K562 (cell line): ENCODE results near the gene SCYGR5. TPM values are rescaled to one million over a fixed set of nuclear protein-coding genes. Genes with fewer than 3 reads are reported as not detected.

ENCODE experiments used
- ATAC-seq: fragments of 200-7000 bp; cut with Tn5 transposase; 3 replicates; pipeline ENCODE4 v1.9.1; 2020; ENCODE audit warnings: moderate library complexity
- BruUV-seq: library from RNA; stranded (reverse); fragments of 400-500 nt; replicated peaks from 2 replicates; lab custom pipeline; 2021; lab: Mats Ljungman, UMichigan
- CTCF ChIA-PET: fragments of 300-600 bp; formaldehyde crosslinking; extraction: SDS; loops from one replicate; lab custom pipeline; 2021; ENCODE audit warnings: low intra/inter-chr PET ratio; lab: Yijun Ruan, JAX
- POLR2A ChIA-PET: fragments of 300-600, 350-650 bp; sonication (Branson Sonifier 250); formaldehyde crosslinking; extraction: SDS; loops from one replicate; lab custom pipeline; 2021; ENCODE audit warnings: antibody characterized with exemption, inconsistent platforms; lab: Yijun Ruan, JAX
- DNase-seq, 4 experiments: peaks; one replicate each; pipeline versions ENCODE4 v3.0.0 to v3.0.0-alpha.2; 2011 to 2018; ENCODE audit warnings: low spot score in 3 of 4, mixed read lengths in 3 of 4; ENCODE audit errors: extremely low read depth in 1 of 4
- FAIRE-seq: peaks from 2 replicates; lab custom pipeline; 2011; peaks lifted over from hg19 to GRCh38; lab: Jason Lieb, UNC
- H2AFZ ChIP-seq: 2 replicates; pipeline ENCODE4 v1.6.0; 2011; ENCODE audit warnings: low read depth, low read length, control low read depth, inconsistent platforms
- H3K27ac ChIP-seq: fragments of 200-600 bp; 3 replicates; pipeline ENCODE4 v1.8.0; 2011; ENCODE audit warnings: low read depth, mild to moderate bottlenecking, control low read depth, inconsistent platforms, low read length, moderate library complexity, mixed read lengths; ENCODE audit errors: extremely low read depth
- H3K27me3 ChIP-seq, 2 experiments: fragments of 300-600 bp in 1 of 2; 2 replicates in 1 of 2; 3 replicates in 1 of 2; pipeline versions ENCODE4 v1.6.0 to v1.8.0; 2011; ENCODE audit warnings: inconsistent platforms in 2 of 2, low read length in 2 of 2, mild to moderate bottlenecking in 1 of 2, mixed read lengths in 1 of 2, moderate library complexity in 1 of 2; ENCODE audit not compliant: control insufficient read depth in 2 of 2, insufficient read depth in 2 of 2
- H3K36me3 ChIP-seq: fragments of 300-600 bp; 3 replicates; pipeline ENCODE4 v1.8.0; 2011; ENCODE audit warnings: mild to moderate bottlenecking, low read length, inconsistent platforms; ENCODE audit not compliant: control insufficient read depth, insufficient read depth
- H3K4me1 ChIP-seq, 2 experiments: fragments of 200-600 bp in 1 of 2; replicated peaks in 1 of 2; 2 replicates in 1 of 2; 3 replicates in 1 of 2; pipeline versions ENCODE4 v1.5.1 to v1.8.0; 2011; ENCODE audit warnings: inconsistent platforms in 2 of 2, low read length in 2 of 2, mild to moderate bottlenecking in 1 of 2, mixed read lengths in 1 of 2, moderate library complexity in 1 of 2; ENCODE audit not compliant: control insufficient read depth in 2 of 2, insufficient read depth in 2 of 2
- H3K4me2 ChIP-seq: 2 replicates; pipeline ENCODE4 v1.6.1; 2011; ENCODE audit warnings: low read length, control low read depth, inconsistent platforms, mixed read lengths; ENCODE audit not compliant: insufficient read depth
- H3K4me3 ChIP-seq: fragments of 200-600 bp; sonication (generic), shearing (Covaris generic); 2 replicates; pipeline ENCODE4 v1.5.1; 2016; ENCODE audit warnings: control low read depth, inconsistent platforms
- H3K79me2 ChIP-seq: fragments of 200-600 bp; 3 replicates; pipeline ENCODE4 v1.8.0; 2011; ENCODE audit warnings: low read length, inconsistent platforms; ENCODE audit not compliant: control insufficient read depth, insufficient read depth
- H3K9ac ChIP-seq, 2 experiments: 2 replicates each; pipeline versions ENCODE4 v1.6.0 to v1.6.1; 2011; ENCODE audit warnings: low read depth in 2 of 2, low read length in 2 of 2, control low read depth in 1 of 2, inconsistent platforms in 1 of 2, mild to moderate bottlenecking in 1 of 2, mixed read lengths in 1 of 2; ENCODE audit not compliant: insufficient read depth in 1 of 2
- H3K9me1 ChIP-seq: one replicate; pipeline ENCODE4 v1.6.0; 2011; ENCODE audit warnings: inconsistent platforms, mild to moderate bottlenecking, low read length, moderate library complexity; ENCODE audit not compliant: control insufficient read depth, insufficient read depth
- H3K9me3 ChIP-seq: replicated peaks from 2 replicates; pipeline ENCODE4 v1.5.1; 2011; ENCODE audit warnings: low read depth, low read length, inconsistent platforms; ENCODE audit not compliant: control insufficient read depth, insufficient read depth
- H4K20me1 ChIP-seq: replicated peaks from 2 replicates; pipeline ENCODE4 v1.6.1; 2011; ENCODE audit warnings: low read length, inconsistent platforms, mixed read lengths; ENCODE audit not compliant: control insufficient read depth, insufficient read depth
- NELFE ChIP-seq: IDR thresholded peaks from 2 replicates; pipeline ENCODE4 v1.6.1; 2011; ENCODE audit warnings: mild to moderate bottlenecking; ENCODE audit not compliant: insufficient read depth, insufficient read length
- ZBTB1 ChIP-seq: sonication (generic); formaldehyde crosslinking; IDR thresholded peaks from 2 replicates; pipeline ENCODE4 v1.8.1; 2023; ENCODE audit warnings: missing genetic modification reagents, low read depth, mild to moderate bottlenecking, borderline replicate concordance
- WGBS: fragments of 100-300 bp; shearing (Covaris generic); methylation state at CpG from one replicate; pipeline ENCODE4 v1.1.6; 2016; ENCODE audit warnings: low coverage, mixed read lengths; ENCODE audit not compliant: insufficient coverage; ENCODE audit errors: missing lambda C conversion rate; 5-methylcytosine and 5-hydroxymethylcytosine counted together
- in situ Hi-C: fragments of 300-500 bp; cut with MboI; formaldehyde crosslinking; loops from 4 replicates; pipeline ENCODE4 v1.15.0; 2018; ENCODE audit warnings: inconsistent platforms, mixed read lengths
- intact Hi-C: fragments of 100-400 bp; cut with micrococcal nuclease; formaldehyde crosslinking; loops from 2 replicates; pipeline ENCODE4 v1.14.2; 2022
- polyA plus RNA-seq, 8 experiments: library from polyadenylated mRNA; depleted of rRNA in 4 of 8; stranded (reverse) in 5 of 8; unstranded in 3 of 8; fragments of >200 nt; fragmentation: Nextera tagmentation in 2 of 8; fragmentation: Illumina TruSeq in 1 of 8; extraction: Ambion mirVana in 2 of 8; extraction: Trizol in 1 of 8; gene quantifications; 2 replicates each; pipeline versions ENCODE4 v1.2.1 to v1.2.3, GENCODE V29; 2011 to 2014; ENCODE audit warnings: inconsistent platforms in 1 of 8, missing spikeins in 1 of 8
- total RNA-seq, 7 experiments: library from RNA; depleted of rRNA in 6 of 7; stranded (reverse); fragments of >200 nt in 6 of 7; fragmentation: Illumina TruSeq in 2 of 7; extraction: Trizol in 2 of 7; gene quantifications; 2 replicates each; pipeline versions ENCODE4 v1.2.1 to v1.2.3, GENCODE V29; 2011 to 2021; ENCODE audit warnings: low replicate concordance in 1 of 7
- TF ChIP-seq, protein P1 (sequence below): fragments of 450-650 bp; formaldehyde crosslinking; IDR thresholded peaks from 2 replicates; pipeline ENCODE4 v1.4.0; 2020; ENCODE audit warnings: mild to moderate bottlenecking, moderate library complexity

The SCYGR5 gene
- total and polyA plus RNA-seq, 9 of the 15 experiments (the other 6 are each of a cell fraction or from before 2014, with no cell fraction given), result not detected

DNA sequence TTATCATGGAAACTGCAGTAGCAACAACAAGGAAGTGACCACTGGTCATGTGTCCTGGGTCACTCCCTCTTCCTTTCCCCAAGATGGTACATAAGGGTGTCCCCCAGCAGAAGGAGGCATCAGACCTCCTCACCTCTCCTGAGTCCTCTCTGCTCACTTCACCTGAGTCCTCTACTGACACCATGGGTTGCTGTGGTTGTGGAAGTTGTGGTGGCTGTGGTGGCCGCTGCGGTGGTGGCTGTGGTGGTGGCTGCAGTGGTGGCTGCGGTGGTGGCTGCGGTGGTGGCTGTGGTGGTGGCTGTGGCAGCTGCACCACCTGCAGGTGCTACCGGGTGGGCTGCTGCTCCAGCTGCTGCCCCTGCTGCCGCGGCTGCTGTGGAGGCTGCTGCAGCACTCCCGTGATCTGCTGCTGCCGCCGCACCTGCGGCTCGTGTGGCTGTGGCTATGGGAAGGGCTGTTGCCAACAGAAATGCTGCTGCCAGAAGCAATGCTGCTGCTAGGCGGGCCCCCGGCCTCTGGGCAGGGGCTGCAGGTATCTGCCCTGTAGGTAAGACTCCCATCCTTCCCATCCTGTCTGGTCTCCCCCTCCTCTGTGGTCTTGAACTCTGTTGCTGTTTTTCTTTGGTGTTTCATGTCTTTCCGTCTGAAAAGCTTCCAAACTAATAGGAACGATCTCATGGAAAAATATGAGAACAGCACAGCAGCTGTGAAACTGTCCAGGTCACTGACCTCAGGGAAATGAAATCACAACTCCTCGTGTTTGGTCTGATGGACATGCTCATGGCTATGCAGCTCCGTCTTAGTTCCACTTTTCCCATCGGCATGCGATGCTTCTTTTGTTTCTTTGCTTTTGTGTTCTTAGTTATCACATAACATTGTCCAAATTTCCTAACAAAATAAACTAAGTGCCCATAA lies 49.0 kb upstream of the SCYGR5 start, which contains the start of gene SCYGR4:
Gene SCYGR4, plus strand, starts transcription at position 183 of the 915 bp plus-strand sequence. Its CDS starts 0 bp downstream, at position 183.
- in situ Hi-C loops, result no loop called here
- intact Hi-C loops, result no loop called here
- no peak within 1 kb of the TSS for H3K9ac ChIP-seq
- FAIRE-seq, result no peak
- no peak within 1 kb of the TSS for H3K27ac ChIP-seq
- H3K4me3 ChIP-seq, result no peak within 1 kb of the TSS
- H3K9me1 ChIP-seq, result no peaks in the 10 kb centered on the region
- POLR2A ChIA-PET, result no interaction called here
- 0 out of 3 replicates have a peak, but pooled peaks have one; percentile 25 for ATAC-seq
- H4K20me1 ChIP-seq, result no peaks in the 10 kb centered on the region
- TF ChIP-seq NELFE (no peak), ZBTB1 (CRISPR knock-in tag) (peak; percentile 84)
- TF ChIP-seq, protein P1, sequence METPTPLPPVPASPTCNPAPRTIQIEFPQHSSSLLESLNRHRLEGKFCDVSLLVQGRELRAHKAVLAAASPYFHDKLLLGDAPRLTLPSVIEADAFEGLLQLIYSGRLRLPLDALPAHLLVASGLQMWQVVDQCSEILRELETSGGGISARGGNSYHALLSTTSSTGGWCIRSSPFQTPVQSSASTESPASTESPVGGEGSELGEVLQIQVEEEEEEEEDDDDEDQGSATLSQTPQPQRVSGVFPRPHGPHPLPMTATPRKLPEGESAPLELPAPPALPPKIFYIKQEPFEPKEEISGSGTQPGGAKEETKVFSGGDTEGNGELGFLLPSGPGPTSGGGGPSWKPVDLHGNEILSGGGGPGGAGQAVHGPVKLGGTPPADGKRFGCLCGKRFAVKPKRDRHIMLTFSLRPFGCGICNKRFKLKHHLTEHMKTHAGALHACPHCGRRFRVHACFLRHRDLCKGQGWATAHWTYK (CRISPR knock-in tag), result peak; percentile 99
- peaks cover 0 to 44% of the 10 kb centered on the region in 2 experiments; a peak in 2 of 5 replicates for H3K27me3 ChIP-seq
- no peak for DNase-seq
- WGBS, result 6% methylated on average over 9 of the region's 20 CpGs
- H2AFZ ChIP-seq, result no peak within 1 kb of the TSS
- no peaks in the 10 kb centered on the region for H3K79me2 ChIP-seq
- no peaks in the 10 kb centered on the region for H3K36me3 ChIP-seq
- CTCF ChIA-PET, result no interaction called here
- no peak within 1 kb of the TSS for H3K4me2 ChIP-seq
- H3K4me1 ChIP-seq, result no peaks in the 10 kb centered on the region
- no TSS peak for BruUV-seq
- H3K9me3 ChIP-seq, result no peaks in the 10 kb centered on the region
